Stomach (tissue), 19 donors: ENCODE measurements around the gene PLCH1. TPM values are rescaled to one million over a fixed set of nuclear protein-coding genes. Genes with fewer than 3 reads are reported as not detected.

Experiments used
- DNase-seq, 2 donors: peaks; one replicate each; pipeline versions ENCODE4 v3.0.0 to v3.0.0-alpha.2; 2013 to 2019
- H3K27ac ChIP-seq, 5 donors: fragments of 200-600 bp in 4 of 5; sonication (generic) in 4 of 5; one replicate each; pipeline ENCODE4 v1.5.1; 2013 to 2019; ENCODE audit warnings: mild to moderate bottlenecking in 1 of 5, moderate library complexity in 1 of 5
- H3K27me3 ChIP-seq, 3 donors: fragments of 200-600 bp; sonication (generic); one replicate each; pipeline ENCODE4 v1.5.1; 2017 to 2019; ENCODE audit warnings: mixed run types in 1 of 3
- H3K36me3 ChIP-seq, 4 donors: fragments of 200-600 bp; sonication (generic); 1 replicate in 3 of 4; 2 replicates in 1 of 4; pipeline ENCODE4 v1.5.1; 2016 to 2019
- H3K4me1 ChIP-seq, 4 donors: fragments of 200-600 bp; sonication (generic); one replicate each; pipeline ENCODE4 v1.5.1; 2016 to 2019
- H3K4me3 ChIP-seq, 4 donors: fragments of 200-600 bp; sonication (generic) in 3 of 4; one replicate each; pipeline ENCODE4 v1.5.1; 2016 to 2019; ENCODE audit warnings: mild to moderate bottlenecking in 1 of 4
- H3K9me3 ChIP-seq, 4 donors: fragments of 200-600 bp; sonication (generic); one replicate each; pipeline ENCODE4 v1.5.1; 2016 to 2019
- CTCF ChIP-seq, 7 experiments: fragments of 450-650 bp in 4 of 7; fragments of 200-600 bp in 3 of 7; sonication (generic) in 3 of 7; IDR thresholded peaks; one replicate each; pipeline ENCODE4 v1.5.1; 2016 to 2019; ENCODE audit warnings: antibody characterized with exemption in 7 of 7, control low read depth in 2 of 7, mild to moderate bottlenecking in 1 of 7
- EP300 ChIP-seq: sonication (generic); formaldehyde crosslinking; IDR thresholded peaks from one replicate; pipeline ENCODE4 v1.6.1; 2017; ENCODE audit warnings: antibody characterized with exemption
- POLR2A ChIP-seq, 4 donors: fragments of 450-650 bp; IDR thresholded peaks; one replicate each; pipeline ENCODE4 v1.6.1; 2016; ENCODE audit warnings: antibody characterized with exemption in 4 of 4, control low read depth in 2 of 4, mild to moderate bottlenecking in 1 of 4, moderate library complexity in 1 of 4
- POLR2AphosphoS5 ChIP-seq, 3 donors: sonication (generic); formaldehyde crosslinking; IDR thresholded peaks; one replicate each; pipeline ENCODE4 v1.6.1; 2016; ENCODE audit warnings: antibody characterized with exemption in 3 of 3
- WGBS, 5 donors: extraction: QIAGEN DNeasy Blood & Tissue Kit in 3 of 5; methylation state at CpG; one replicate each; pipeline versions ENCODE4 v1.1.5 to v1.1.7; 2013 to 2018; 5-methylcytosine and 5-hydroxymethylcytosine counted together
- intact Hi-C: fragments of 100-400 bp; cut with DNase I; formaldehyde crosslinking; loops from one replicate; pipeline ENCODE4 v1.15.1; 2023; ENCODE audit warnings: low total_unique reads
- long read RNA-seq, 10 donors: transcript quantifications; one replicate each; lab custom pipeline, GENCODE V29; 2026
- polyA plus RNA-seq, 3 donors: library from polyadenylated mRNA; stranded (reverse); fragments of 200-250 nt; gene quantifications; one replicate each; pipeline ENCODE4 v1.2.3, GENCODE V29; 2013
- total RNA-seq, 5 donors: library from RNA; depleted of rRNA; stranded (reverse); fragments of >200 nt; gene quantifications; one replicate each; pipeline versions ENCODE4 v1.1.0 to v1.2.3, GENCODE V29; 2014 to 2016
- donor health status: healthy with polysubstance abuse.
- donor health status: Bipolar disorder and iron deficiency.
- donor health status: healthy.

PLCH1 gene
- total RNA-seq (10 to 100 TPM in 2 of 5 donors, 1 to 10 TPM in 3; 2.3 to 18.8 (median 9.3) TPM), polyA plus RNA-seq (1 to 10 TPM in 1 of 3 donors, under 1 TPM in 2; 0.75 to 3.5 (median 0.85) TPM)
- long read RNA-seq, donor 1: 0 reads
- long read RNA-seq, donor 2: 0 reads
- long read RNA-seq, donor 3: 0 reads
- long read RNA-seq, donor 4: 0 reads
- long read RNA-seq, donor 5: 0 reads
- long read RNA-seq, donor 6: 0 reads
- long read RNA-seq, donor 7: 0 reads
- long read RNA-seq, donor 8: 0 reads
- long read RNA-seq, donor 9: 0 reads
- long read RNA-seq, donor 10: 0 reads

- TF ChIP-seq POLR2A (IDR thresholded peaks at IDR 0.05) (no peak), CTCF (IDR thresholded peaks at IDR 0.05) (no peak)
- H3K27me3 ChIP-seq: peaks cover 0 to 22% (median 21%) of the 10 kb centered on the region in 3 donors
- H3K4me3 ChIP-seq: peak within 1 kb of the TSS; percentile 62 to 74 (median 69)
- peaks cover 0 to 35% (median 24%) of the 10 kb centered on the region in 4 donors for H3K4me1 ChIP-seq
- DNase-seq: peak; percentile 74 to 91
- intact Hi-C loops: no loop called here
- H3K27ac ChIP-seq: peak within 1 kb of the TSS; percentile 15 to 77 (median 66)
- H3K36me3 ChIP-seq: no peaks in the 10 kb centered on the region
- WGBS, 5 donors: 0 to 2% (median 1%) methylated on average over 29 to 33 of the region's 33 CpGs
- H3K9me3 ChIP-seq: no peaks in the 10 kb centered on the region
Observed at GRCh38 chr3:155744626-155745324, at the start of gene PLCH1. Gene PLCH1, minus strand, starts transcription at chr3:155745071. Its CDS starts 40,847 bp downstream, at chr3:155704224.

GRCh38 chr3:155792532-155792931, 47.7 kb upstream of the PLCH1 start:
- intact Hi-C loops: no loop called here
- H3K36me3 ChIP-seq: peaks cover 0 to 27% (median 13%) of the 10 kb centered on the region in 4 donors
- no peaks in the 10 kb centered on the region for H3K4me1 ChIP-seq
- no peak overlapping the region for H3K4me3 ChIP-seq
- TF ChIP-seq POLR2A (IDR thresholded peaks at IDR 0.05) (no peak), CTCF (IDR thresholded peaks at IDR 0.05) (no peak), POLR2AphosphoS5 (IDR thresholded peaks at IDR 0.05) (no peak), EP300 (no peak)
- 91 to 98% (median 93%) methylated on average over 1 of the region's 1 CpG for WGBS, 5 donors
- no peak overlapping the region for H3K27ac ChIP-seq
- H3K9me3 ChIP-seq: no peaks in the 10 kb centered on the region
- no peak for DNase-seq
- no peaks in the 10 kb centered on the region for H3K27me3 ChIP-seq

- intact Hi-C loops: no loop called here
- TF ChIP-seq CTCF (IDR thresholded peaks at IDR 0.05): no peak
- TF ChIP-seq POLR2AphosphoS5 (IDR thresholded peaks at IDR 0.05): no peak
- TF ChIP-seq POLR2A (IDR thresholded peaks at IDR 0.05): no peak
- TF ChIP-seq EP300: no peak
Observed at GRCh38 chr3:155791190-155791589, 46.3 kb upstream of the PLCH1 start.

GRCh38 chr3:155790272-155790925, 45.5 kb upstream of the PLCH1 start:
- TF ChIP-seq EP300 (no peak), POLR2AphosphoS5 (IDR thresholded peaks at IDR 0.05) (no peak), POLR2A (IDR thresholded peaks at IDR 0.05) (no peak), CTCF (IDR thresholded peaks at IDR 0.05) (no peak)
- no peaks in the 10 kb centered on the region for H3K4me1 ChIP-seq
- H3K36me3 ChIP-seq: peaks cover 0 to 19% (median 10%) of the 10 kb centered on the region in 4 donors
- intact Hi-C loops: no loop called here
- H3K9me3 ChIP-seq: no peaks in the 10 kb centered on the region
- H3K4me3 ChIP-seq: no peak overlapping the region
- H3K27me3 ChIP-seq: no peaks in the 10 kb centered on the region
- DNase-seq: no peak
- 75 to 83% (median 78%) methylated on average over 4 of the region's 4 CpGs for WGBS, 5 donors
- no peak overlapping the region for H3K27ac ChIP-seq

More at GRCh38 chr3:155791190-155791589, 46.3 kb upstream of the PLCH1 start:
- DNase-seq: no peak
- Histone ChIP-seq H3K27me3 (no peaks in the 10 kb centered on the region), H3K36me3 (peaks cover 0 to 19% (median 10%) of the 10 kb centered on the region in 4 donors), H3K4me3 (no peak overlapping the region), H3K27ac (no peak overlapping the region), H3K4me1 (no peaks in the 10 kb centered on the region), H3K9me3 (no peaks in the 10 kb centered on the region)
- WGBS, 5 donors: 93 to 100% (median 96%) methylated on average over 2 of the region's 2 CpGs
